Measurements from ENCODE around the gene ABHD14A.

The ABHD14A gene

DNA sequence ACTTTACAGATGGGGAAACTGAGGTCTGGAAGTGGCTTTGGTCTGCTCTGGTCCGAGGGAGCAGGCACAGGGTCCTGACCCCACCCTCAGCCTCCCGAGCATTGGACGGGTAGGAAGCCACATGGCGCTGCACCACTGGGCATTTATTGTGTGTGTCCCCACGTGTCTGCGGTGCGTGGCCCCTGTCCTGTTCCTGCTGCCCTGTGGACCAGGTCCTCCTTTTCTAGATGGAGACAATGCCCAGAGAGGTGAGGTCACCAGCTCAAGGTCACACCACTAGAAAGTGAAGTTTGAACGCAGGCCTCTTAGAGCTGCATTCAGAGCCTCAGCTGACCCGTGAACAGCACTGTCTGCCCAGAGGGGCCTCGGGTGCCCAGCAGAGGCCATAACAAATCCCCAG, 54.7 kb downstream of the ABHD14A start:
- TF ChIP-seq, protein P1, sequence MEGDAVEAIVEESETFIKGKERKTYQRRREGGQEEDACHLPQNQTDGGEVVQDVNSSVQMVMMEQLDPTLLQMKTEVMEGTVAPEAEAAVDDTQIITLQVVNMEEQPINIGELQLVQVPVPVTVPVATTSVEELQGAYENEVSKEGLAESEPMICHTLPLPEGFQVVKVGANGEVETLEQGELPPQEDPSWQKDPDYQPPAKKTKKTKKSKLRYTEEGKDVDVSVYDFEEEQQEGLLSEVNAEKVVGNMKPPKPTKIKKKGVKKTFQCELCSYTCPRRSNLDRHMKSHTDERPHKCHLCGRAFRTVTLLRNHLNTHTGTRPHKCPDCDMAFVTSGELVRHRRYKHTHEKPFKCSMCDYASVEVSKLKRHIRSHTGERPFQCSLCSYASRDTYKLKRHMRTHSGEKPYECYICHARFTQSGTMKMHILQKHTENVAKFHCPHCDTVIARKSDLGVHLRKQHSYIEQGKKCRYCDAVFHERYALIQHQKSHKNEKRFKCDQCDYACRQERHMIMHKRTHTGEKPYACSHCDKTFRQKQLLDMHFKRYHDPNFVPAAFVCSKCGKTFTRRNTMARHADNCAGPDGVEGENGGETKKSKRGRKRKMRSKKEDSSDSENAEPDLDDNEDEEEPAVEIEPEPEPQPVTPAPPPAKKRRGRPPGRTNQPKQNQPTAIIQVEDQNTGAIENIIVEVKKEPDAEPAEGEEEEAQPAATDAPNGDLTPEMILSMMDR (IDR thresholded peaks at IDR 0.05; ENCODE audit: borderline replicate concordance, insufficient read depth, low read depth, low read length) = no peak
- H3K4me3 ChIP-seq (ENCODE audit: low read depth, low read length) = no peak overlapping the region

Data from GM12875 (cell line).